HG02884 (cell line): ENCODE measurements around the gene RAMAC.
"Not testable (repeated sequence)": the region's sequence is repeated elsewhere in the genome, so short reads cannot be mapped to it uniquely, and the experiment has no call there.

Experiments used
- ATAC-seq: cut with Tn5 transposase; IDR thresholded peaks from one replicate; pipeline ENCODE4 v1.9.1; 2021; ENCODE audit warnings: mild to moderate bottlenecking, moderate library complexity; ENCODE audit not compliant: unreplicated experiment

RAMAC gene

DNA sequence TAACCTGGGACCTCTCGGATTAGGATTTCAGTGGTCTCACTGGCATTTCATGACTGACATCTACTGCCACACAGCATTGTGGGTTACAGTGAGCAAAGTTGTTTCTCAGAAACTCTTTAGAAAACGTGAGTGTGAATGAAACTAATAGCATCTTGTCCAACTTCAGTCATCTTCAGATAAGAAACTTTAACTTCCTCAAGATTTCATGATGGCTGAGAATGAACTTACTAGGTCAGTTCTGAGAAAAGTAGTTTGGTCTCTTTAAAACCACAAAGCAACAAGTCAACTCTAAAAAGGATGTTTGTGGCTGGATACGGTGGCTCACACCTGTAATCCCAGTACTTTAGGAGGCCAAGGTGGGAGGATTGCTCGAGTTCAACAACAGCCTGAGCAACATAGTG lies 19.3 kb upstream of the RAMAC start:
- peak; percentile 73 for ATAC-seq

DNA sequence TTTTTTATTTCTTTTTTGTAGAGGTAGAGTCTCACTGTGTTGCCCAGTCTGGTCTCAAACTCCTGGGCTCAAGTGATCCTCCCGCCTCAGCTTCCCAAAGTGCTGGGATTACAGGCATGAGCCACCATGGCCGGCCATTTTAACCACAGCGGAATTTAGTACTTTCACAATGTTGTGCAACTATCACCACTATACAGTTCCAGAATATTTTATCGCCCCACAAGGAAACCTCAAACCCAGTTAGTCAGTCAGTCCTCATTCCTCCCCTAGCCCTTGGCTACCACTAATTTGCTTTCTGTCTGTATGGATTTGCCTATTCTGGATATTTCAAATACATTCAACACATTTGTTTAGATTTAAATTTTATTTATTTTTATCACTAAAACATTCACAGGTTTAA lies 17.9 kb upstream of the RAMAC start:
- ATAC-seq, result no peak

DNA sequence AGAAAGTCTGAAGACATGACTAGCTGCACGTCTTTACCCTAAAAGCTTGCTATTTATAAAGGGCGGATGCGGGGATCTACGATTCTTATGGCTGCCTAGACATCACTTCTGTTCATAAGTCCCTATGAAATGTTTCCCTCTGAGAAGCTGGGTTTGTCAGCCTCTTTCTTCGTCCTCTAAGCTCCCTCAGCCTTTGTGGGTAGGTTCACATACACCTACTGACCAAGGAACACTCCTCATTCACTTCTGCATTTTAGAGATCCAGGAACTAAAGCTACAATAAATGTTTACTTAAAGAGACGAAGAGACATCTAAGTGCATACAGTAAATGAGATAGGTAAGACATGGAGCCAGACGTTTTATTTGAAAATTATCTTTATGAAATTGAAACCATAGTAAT lies 16.7 kb upstream of the RAMAC start:
- ATAC-seq, result no peak

DNA sequence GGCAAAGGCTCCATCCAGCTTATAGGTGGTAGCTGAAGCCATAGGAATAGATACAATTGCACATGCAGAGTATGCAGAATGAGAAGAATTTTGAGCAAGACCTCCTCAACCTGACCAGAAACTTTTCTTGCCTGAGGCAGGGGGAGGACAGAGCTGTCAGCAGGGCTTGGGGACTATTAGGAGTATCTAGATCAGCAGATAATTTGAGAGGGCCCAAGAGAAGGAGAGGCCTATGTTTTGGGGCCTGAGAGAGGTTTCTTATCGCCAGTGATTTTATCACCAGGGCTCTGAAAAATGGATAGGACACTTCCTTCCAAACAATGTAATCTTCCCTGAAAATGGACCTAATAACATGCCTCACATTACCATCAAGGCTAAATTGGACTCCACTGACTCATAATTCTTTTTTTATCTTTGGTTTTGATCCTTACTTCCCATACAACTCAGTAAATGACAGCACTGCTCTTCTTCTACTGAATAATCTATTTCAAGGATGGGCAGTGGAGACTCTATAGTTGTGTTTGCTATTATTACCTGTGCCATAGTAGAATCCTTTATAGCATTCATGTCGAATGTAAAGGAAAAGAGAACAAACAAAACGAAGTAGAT lies 15.8 kb upstream of the RAMAC start:
- no peak for ATAC-seq

DNA sequence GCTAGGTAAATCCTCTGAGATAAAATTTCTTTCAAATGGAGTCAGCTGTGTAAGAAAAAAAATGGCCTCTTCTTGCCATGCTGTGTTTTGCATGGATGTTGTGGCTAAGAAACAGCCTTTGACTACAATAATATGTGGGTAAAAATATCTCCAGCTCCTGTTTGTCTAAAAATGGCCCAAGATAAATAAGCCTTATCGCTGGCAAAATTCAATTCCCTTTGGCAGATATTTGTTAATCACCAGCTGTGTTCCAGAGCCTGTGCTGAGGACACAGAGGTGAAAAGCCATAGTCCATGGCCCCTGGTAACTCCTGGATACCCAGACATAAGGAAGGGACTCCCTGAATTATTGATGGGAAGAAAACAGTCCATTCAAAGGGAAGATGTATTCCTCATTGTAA lies 15.3 kb upstream of the RAMAC start:
- no peak for ATAC-seq

DNA sequence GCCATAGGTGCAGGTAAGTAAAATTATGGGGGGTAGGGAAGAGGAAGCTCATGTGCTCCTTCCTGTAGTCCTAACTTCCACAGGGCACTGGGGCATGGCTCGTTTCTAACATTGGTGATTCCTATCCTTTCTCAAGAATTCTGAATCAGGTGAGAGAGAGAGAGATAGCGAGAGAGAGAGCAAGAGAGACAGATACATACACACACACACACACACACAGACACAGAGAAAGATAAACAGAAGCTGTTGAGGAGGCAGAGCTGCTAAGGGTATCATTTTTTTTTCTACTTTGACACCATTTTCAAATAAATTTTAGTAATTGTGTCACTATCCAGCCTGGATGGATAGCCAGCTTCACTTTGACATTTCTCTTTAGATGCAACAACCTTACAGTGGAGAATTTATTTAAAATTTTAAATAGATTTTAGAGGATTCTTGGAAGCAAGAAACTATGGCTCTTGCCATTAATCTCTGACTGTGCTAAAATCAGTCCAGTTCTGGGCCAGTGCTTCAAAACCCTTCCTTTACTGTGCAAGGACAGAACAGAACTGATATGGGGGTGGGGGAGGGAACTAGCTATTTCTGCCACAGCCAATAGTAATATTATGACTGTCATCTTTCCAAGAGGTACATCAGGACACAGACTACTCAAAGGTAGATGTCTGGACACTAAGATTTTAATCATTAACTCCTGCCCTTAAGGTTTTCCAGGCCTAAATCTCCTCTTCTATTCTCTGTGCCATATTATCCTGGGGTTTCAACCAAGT lies 14.6 kb upstream of the RAMAC start:
- ATAC-seq, result no peak

DNA sequence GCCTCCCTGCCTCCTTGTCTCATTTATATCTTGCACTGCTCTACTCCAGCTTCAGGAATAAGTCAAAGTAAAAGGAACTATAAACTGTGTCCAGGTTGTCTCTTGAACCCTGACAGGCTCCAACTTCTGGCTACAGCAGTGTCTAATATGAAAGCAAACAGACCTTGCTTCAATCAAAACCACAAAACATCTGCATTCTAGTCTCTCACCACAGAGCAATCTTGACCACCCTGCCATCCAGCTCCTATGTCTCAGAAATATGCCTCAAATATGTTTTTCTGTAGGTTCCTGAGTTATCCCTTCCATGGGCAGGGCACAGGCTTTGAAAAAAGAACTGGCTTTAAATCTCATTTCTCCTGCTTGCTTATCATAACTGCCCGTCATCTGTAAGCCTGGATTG lies 13.0 kb upstream of the RAMAC start:
- ATAC-seq, result no peak

DNA sequence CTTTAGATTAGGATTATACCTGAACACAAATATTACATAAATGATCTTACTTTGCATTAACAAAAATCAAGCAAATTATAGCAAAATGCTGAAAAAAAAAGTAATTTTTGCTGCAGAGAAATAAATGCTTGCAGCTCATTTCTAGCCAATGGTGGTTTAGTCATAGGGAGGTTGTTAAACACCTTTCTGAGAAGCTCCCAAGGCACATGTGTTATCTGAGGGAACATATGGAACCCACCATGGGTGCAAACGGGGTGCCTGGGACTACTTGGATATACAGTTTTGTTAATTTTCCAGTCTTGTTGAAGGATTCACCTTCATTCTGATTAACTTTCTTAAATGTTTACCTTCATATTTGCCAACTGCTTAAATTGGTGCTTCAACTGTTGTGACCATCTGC lies 8.9 kb upstream of the RAMAC start:
- no peak for ATAC-seq

DNA sequence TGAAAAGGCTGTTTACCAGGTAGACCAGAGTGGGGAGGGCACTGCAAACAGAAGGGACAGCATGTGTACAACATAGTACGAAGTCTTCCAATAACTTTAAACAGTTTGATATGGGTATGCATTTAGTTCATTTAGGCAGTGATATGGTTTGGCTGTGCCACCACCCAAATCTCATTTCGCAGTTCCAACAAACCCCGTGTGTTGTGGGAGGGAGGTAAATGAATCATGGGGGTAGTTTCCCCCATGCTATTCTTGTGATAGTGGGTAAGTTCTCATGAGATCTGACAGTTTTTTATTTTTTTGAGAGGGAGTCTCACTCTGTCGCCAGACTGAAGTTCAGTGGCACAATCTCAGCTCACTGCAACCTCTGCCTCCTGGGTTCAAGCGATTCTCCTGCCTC lies 7.6 kb upstream of the RAMAC start:
- ATAC-seq, result no peak

DNA sequence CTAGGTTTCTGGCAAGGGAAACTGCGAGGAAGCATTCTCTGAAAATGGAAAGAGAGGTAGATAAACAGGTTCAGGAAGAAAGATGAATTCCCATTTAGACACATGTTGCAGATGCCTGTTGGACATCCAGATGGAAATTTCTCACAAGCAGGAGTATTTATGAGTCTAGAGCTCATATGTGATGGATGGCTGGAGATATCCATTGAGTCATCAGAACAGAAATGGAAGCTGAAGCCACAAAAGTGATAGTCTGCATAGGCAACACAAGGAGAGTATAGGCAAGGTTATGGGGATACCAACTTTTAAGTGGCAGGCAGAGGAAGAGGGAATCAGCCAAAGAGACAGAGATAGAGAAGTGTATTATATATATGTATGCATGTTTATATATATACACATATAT lies 6.3 kb upstream of the RAMAC start:
- ATAC-seq, result no peak

DNA sequence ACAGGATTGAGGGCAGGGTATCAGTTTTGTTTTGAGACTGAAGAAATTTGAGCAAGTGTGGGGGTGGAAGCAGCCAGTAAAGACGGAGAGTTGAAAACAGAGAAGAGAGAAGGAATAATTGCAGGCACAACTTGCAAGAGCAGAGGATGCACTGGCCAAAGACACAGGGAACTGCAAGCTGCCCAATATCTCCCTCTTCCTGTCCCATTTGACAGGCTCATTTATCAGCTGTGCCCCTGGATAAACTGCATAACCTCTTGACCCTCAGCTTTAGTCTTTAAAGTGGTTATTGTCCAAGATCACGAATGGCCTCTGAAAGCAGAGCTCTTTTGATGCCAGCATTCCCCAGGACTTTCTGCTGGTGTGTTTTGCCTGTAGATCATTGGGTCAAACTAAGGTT lies 5.0 kb upstream of the RAMAC start:
- ATAC-seq, result no peak

DNA sequence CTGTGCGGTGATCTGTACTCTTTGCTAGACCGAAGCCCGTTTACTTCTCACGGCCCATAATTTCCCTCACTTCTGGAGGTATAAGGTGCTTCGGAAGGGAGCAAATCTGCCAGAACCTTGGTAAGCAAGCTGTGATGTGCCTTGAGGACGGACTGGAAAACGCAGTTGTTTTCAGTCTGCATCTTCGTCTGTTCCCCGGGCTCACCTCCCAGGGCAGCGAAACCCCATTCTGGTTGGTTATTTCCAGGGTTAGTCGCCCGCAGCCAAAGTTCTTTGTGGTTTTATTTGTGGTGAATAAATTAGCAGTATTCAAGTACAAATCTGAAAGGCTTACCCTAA lies 401 bp downstream of the RAMAC start:
- peak; percentile 12 for ATAC-seq

DNA sequence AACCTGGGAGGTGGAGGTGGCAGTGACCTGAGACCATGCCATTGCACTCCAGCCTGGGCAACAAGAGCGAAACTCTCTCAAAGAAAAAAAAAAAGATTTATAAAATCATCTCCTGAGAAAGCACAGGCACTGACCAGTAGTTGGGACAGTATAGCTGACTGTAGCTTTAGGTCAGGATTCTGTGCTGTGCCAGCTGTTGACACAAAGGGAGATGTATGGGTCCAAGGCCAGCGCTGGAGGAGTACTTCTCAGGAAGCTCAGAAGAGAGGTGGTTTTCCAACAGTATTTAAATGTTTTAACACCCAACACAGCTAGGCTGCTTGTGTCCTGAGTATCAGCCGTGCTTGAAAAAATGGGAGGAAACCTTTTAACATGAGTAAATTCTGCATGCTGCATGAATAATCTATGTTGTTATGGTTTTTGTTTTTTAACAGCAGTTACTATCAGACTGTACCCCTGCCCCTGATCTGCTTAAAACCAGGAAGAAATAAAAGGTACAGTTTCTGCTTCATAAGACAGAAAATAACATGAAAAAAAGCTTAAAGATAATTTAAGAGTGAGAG lies 6.5 kb downstream of the RAMAC start:
- ATAC-seq, result no peak

DNA sequence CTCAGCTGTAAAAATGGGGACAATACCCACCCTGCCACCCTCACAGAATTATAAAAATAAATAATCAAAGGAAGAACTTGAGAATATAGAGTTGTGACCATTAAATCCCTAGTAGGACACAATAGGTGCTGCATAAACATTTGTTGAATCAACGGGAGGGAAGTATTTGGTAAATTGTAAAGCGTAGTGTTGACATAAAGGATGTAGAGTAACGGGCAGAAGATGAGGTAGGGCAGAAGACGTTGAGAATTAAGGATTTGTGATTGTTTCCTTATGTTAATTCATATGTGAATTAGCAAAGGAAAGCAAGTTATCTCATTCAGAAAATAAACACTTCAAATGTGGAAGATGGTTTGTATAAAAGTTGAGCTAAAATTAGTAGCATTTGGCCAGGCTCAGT lies 7.1 kb downstream of the RAMAC start:
- no peak for ATAC-seq

DNA sequence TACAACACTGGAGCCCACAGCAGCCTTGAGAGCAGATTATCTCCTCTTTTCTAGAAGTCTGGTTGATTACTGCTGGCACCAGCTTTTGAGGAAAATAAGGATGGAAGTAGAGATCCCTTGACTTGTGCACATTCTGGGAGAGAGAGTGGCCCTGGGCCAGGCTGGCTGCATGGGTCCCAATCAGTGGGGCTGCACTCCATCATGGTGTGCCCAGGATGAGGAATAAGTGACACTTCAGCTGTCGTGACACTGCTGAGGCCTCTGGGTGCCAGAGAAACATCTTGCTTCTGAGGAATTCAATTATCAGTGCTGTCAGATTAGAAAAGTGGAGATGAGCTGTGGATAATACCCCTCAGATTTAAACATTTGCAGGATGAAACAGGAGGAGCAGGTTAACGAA lies 9.1 kb downstream of the RAMAC start:
- ATAC-seq, result no peak

DNA sequence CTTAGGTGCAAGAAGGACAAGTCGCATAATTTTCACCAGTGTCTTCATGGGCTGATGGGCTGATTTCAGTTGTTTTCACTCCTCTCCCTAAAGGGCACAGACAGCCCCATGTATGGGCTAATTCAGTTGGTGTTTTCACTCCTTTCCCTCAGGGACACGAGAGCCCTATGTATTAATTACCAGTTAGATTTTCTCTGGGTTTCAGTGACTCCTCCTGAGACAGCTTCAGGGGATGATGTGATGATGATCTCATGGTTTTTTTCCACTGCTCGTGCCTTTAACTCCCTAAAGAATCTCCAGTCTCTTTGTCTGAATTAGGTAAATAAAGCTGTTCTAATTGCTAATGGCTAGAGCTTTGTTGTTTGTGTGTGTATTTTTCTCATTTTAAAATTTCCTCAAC lies 9.9 kb downstream of the RAMAC start:
- ATAC-seq, result no peak

DNA sequence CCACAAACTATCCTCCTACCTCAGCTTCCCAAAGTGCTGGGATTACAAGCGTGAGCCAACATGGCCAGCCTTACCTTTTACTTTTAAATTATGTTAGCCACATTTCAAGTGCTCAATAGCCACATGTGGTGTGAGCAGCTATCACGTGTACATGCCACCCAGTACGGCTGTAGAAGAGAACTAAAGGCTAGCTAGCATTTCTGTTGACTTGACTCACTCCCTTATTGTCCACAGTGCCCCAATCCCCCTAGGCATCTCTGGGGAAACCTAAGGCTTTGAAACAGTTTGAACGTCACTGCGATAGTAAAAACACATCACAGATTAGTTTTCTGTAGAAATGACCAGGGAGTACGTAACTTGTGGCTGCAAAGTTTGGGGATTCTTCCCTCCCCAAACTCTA lies 13.4 kb downstream of the RAMAC start:
- ATAC-seq, result no peak

DNA sequence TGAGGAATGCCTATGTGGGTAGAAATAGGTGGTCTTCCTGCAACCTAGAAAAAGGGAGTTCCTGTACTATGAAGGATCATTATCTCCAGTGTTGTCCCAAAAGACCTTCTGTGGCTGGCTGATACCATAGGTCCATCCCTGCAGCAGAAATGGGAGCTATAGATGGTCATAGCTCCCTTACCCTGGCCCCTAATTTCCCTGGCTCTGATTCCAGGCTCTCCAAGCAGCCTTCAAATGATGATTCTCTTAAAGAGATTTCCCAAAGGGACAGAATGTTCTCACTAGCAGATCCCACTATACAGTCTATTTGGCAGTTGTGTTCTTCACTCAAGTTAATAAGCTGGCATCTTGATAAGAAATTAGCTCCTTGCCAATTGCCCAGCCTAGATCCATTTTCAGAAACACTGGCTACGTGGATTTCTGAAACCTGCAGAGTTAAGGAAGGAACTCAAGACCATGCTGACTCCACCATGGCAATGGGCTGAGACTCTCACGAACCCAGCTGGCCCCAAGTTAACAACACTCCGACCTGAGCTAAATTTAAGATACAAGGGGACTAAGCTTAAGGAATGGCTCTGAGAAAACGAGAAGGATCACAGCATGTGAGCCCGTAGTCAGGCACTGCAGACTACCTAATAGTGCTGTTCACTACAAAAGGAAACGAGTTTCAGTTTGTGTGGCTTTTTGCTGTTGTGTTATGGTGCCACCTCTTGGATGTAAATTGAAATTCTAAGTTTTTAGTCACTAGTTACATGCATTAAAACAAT lies 14.1 kb downstream of the RAMAC start:
- peak; percentile 69 for ATAC-seq

DNA sequence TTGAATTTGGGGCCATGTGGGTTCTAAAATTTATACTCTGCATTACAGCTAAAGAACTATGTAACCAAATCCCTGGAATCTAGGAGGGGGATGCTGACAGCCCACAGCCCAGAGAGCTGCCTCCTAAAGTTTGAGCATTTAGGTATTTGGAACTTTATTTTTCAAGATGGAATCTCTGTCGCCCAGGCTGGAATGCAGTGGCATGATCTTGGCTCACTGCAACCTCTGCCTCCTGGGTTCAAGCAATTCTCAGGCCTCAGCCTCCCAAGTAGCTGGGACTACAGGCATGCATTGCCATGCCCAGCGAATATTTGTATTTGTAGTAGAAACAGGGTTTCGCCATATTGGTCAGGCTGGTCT lies 14.6 kb downstream of the RAMAC start:
- ATAC-seq, result not testable (repeated sequence)

DNA sequence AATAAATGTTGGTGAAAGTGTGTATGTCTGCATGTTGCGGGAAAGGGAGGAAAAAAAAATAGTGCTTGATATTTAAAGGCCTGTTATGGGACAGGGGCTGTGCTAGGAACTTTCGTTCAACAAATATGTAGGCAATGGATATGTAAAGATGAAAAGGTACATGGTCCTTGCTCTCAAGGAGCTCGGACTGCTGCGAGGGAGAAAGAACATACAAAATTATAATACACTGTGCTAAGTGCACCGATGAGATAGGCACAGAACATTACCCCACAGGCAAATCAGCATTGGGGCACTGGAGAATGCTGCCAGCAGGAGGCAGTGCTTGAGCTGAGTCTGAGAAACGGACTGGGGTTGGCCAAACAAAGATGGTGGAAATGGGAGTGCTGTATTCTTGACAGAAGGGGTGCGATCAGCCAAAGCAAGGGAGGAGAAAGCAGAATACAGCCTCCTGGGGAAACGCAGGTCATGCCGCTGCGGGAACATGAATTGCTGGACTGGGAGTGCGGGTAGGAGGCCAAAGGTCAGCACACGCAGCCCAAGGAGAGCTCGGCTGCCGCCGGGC lies 24.8 kb downstream of the RAMAC start:
- ATAC-seq, result peak; percentile 53

DNA sequence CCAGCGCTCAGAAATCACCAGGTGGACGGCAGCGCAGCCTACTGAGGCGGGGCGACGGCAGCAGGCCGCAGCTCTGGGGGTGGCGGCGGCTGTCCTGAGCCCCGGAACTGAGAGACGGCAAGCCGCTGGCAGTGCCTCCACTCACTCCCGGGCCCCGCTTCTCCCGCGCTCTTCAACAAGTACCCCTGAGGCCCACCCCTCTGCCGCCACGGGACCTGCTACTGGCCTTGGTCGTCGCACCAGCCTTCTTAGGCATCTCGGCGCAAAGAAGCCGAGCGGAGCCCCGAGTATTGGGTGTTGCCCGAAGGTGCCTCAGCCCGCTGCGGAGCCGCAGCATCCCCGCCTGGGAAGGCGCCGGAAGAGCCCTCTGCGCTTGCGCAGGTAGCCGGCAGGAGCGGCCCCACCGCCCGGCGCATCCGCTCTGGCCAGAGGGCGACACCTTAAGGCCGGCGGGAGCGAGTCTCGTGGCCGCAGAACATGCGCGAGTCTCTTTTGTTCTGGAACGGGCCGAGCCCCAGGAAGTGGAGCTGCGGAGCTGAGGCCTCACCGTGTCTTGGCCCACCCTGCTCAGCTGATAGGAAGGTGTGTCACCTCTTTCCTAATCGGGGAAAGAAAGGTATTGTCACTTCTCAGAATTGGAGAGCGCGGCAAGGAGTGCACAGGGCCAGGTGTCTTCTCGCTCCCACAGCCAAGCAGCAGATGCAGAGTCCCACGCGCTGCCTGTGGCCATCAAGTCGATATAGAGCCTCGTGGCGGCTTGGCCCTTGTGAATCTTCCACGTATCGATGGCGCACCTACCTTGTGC lies 25.5 kb downstream of the RAMAC start, which contains the start of gene C15orf40:
C15orf40 (minus strand) TSS at position 369 of the 805 bp plus-strand sequence; CDS start at position 337, 32 bp downstream.
- peak; percentile 80 for ATAC-seq
